K562 treated with DMSO at 1 percent for 24 hours (cell line): Measurements from ENCODE around the gene ZNF264. TPM values are rescaled to one million over a fixed set of nuclear protein-coding genes. Genes with fewer than 3 reads are reported as not detected.

ENCODE experiments used
- total RNA-seq: library from RNA; unstranded; fragments of 300-600 nt; gene quantifications from 2 replicates; pipeline ENCODE4 v1.2.3, GENCODE V29; 2022; ENCODE audit warnings: low read depth; ENCODE audit not compliant: insufficient read depth

The ZNF264 gene
- total RNA-seq: 2.9 and 6.9 TPM in 2 replicates

DNA sequence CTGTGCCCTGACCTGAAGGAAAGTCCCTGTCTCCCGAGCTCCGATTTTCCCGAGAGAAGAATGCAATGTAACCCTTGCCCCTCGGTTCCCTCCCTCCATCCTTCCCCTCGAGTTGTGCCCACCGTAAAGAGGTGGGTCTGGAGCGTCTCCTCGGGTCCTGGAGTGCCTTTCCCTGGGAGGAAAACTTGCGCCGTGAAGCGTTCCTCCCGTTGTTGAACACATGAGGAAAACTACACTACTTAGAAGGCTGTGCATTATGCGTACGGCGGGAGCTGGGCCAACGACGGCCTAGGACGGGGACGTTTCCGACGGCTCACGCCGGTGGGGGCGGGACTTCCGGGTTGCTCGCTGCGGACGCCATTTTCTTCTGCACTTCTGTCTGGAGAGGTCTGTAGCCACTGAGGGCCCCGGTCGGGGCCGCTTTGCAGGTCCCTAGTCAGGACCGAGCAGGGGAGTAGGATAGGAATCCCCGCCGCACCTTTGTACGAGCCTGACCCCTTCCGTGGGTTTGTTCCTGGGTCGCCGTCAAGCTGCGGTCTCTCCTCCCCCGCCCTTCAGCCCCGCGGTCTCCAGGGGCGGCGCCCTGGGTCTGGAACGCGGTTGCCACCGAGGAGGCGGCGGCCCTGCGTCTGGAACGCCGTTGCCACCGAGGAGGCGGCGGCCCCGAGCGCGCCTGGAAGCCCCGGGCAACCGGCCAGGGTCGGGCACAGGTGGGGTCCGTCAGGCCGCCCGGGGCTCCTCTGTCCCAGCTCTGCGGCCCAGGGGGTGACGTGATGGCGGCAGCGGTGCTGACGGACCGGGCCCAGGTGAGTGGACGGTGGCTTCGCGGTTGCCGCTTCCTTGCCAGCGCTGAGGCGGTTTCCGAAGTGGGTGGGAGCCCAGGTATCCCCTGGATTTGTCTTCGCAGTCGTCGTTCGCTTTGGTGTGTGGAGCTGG lies at the start of gene ZNF264:
Gene ZNF264, plus strand, starts transcription at position 360 of the 936 bp plus-strand sequence. Its CDS starts 414 bp downstream, at position 774.

DNA sequence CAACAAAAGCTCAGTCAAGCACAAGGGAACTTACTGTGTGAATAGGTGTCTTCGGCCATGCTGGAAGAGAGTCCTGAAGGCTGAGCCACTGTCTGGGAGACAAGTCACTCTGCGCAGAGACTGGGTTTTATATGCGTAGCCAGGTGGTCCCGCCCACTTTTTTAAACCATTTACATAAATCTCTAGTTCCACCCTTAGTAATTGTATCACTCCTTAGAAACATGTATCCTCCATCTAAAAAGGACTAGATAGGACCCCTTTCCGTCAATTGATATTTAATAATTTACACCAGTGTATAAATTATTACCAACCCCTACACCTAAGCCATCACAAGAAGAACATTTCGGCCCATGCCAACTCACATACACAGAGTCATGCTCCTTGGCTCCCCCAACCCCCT lies 23.9 kb upstream of the ZNF264 start, which contains the start of gene DUXA:
Gene DUXA, minus strand, starts transcription at position 101 of the 400 bp plus-strand sequence. Its CDS starts 42 bp downstream, at position 59.

DNA sequence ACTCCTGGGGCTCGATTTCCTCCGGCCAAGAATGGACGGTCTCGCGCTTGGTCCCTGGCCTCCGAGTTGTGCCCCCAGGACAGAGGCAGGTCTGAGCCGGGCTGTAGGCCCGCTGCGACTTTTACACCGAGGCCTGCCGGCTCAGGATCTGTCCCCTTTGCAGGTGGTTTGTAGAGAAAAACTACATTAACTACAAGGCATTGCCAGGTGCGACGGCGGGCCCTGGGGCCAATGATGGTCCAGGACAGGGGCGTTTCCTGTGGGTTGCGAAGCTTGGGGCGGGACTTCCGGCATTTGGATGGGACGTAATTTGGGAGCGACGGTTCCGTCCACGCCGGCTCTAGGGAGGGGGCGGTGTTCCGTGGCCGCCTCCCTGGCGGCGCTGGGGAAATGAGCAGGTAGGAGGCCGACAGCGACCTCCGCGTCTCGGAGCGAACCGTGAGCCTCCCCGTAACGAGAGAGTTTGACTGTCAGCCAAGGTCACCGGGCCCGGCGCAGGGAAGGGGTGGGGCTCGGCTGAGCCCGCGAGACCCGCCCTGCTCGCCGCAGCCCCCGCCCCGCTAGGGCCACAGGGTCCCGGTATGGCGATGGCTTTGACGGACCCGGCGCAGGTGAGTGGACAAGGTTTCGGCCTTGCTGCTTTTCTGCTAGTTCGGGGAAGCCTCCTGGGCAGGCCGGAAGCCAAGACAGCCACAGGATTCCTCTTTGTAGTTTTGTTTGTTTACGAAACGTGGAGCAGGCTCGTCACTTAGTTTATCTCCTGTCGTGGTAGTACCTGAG lies 49.2 kb downstream of the ZNF264 start, which contains the start of gene ZNF805:
Gene ZNF805, plus strand, starts transcription at position 322 of the 780 bp plus-strand sequence. Its CDS starts 260 bp downstream, at position 582.

Other genes with a start within 250 kb of the ZNF264 start
- not detected in 2 replicates for gene USP29, start 71.5 kb upstream of the ZNF264 start, total RNA-seq
- not detected in 2 replicates for gene ZIM3, start 46.3 kb upstream of the ZNF264 start, total RNA-seq
- not detected in 2 replicates for gene DUXA, start 24.0 kb upstream of the ZNF264 start, total RNA-seq
- gene AURKC, start 39.5 kb downstream of the ZNF264 start, total RNA-seq: 7.7 and 10.2 TPM in 2 replicates
- gene ZNF805, start 49.1 kb downstream of the ZNF264 start, total RNA-seq: 1.8 and 2.1 TPM in 2 replicates
- gene ZNF460, start 89.0 kb downstream of the ZNF264 start, total RNA-seq: 0.79 and 1.2 TPM in 2 replicates
- 1.2 and 1.3 TPM in 2 replicates for gene ZNF543, start 129.0 kb downstream of the ZNF264 start, total RNA-seq
- gene ZNF304, start 159.8 kb downstream of the ZNF264 start, total RNA-seq: 3.1 and 3.2 TPM in 2 replicates
- 4.4 and 4.8 TPM in 2 replicates for gene TRAPPC2B, start 172.1 kb downstream of the ZNF264 start, total RNA-seq
- 0.42 TPM in 1 of 2 replicates, not detected in the other for gene ZNF547, start 172.1 kb downstream of the ZNF264 start, total RNA-seq
- gene ZNF548, start 198.4 kb downstream of the ZNF264 start, total RNA-seq: 3.2 and 3.4 TPM in 2 replicates
- 2.0 and 2.2 TPM in 2 replicates for gene ZNF17, start 219.7 kb downstream of the ZNF264 start, total RNA-seq
- 8.3 and 8.7 TPM in 2 replicates for gene ZNF749, start 243.8 kb downstream of the ZNF264 start, total RNA-seq